Lower leg skin (tissue), 4 donors: Measurements from ENCODE around the gene SEMA3C. TPM values are rescaled to one million over a fixed set of nuclear protein-coding genes. Genes with fewer than 3 reads are reported as not detected.

Experiments
- DNase-seq, 2 donors: peaks; one replicate each; pipeline ENCODE4 v3.0.0-alpha.2; 2019; ENCODE audit warnings: low spot score in 2 of 2
- H3K4me3 ChIP-seq: fragments of 200-600 bp; sonication (generic); 2 replicates; pipeline ENCODE4 v1.5.1; 2017; ENCODE audit warnings: mild to moderate bottlenecking, low read depth; ENCODE audit not compliant: poor library complexity, severe bottlenecking
- POLR2A ChIP-seq, 2 donors: fragments of 450-650 bp; IDR thresholded peaks; one replicate each; pipeline ENCODE4 v1.6.1; 2016 to 2017; ENCODE audit warnings: antibody characterized with exemption in 2 of 2, mild to moderate bottlenecking in 1 of 2, moderate library complexity in 1 of 2
- WGBS, 2 donors: methylation state at CpG; one replicate each; pipeline ENCODE4 v1.1.5; 2018; 5-methylcytosine and 5-hydroxymethylcytosine counted together
- intact Hi-C: fragments of 100-400 bp; cut with DNase I; formaldehyde crosslinking; loops from one replicate; pipeline ENCODE4 v1.15.0; 2023; ENCODE audit warnings: low total_unique reads
- total RNA-seq, 4 donors: library from RNA; depleted of rRNA; stranded (reverse); fragments of >200 nt; gene quantifications; one replicate each; pipeline ENCODE4 v1.1.0, GENCODE V29; 2016
- TF ChIP-seq, protein P1 (sequence below), 3 donors: fragments of 450-650 bp; IDR thresholded peaks; one replicate each; pipeline ENCODE4 v1.5.1; 2016; ENCODE audit warnings: antibody characterized with exemption in 3 of 3, mild to moderate bottlenecking in 3 of 3, moderate library complexity in 2 of 3

Gene SEMA3C
- total RNA-seq, 4 donors from 2014 or later: 53.0 to 96.6 (median 70.7) TPM

DNA sequence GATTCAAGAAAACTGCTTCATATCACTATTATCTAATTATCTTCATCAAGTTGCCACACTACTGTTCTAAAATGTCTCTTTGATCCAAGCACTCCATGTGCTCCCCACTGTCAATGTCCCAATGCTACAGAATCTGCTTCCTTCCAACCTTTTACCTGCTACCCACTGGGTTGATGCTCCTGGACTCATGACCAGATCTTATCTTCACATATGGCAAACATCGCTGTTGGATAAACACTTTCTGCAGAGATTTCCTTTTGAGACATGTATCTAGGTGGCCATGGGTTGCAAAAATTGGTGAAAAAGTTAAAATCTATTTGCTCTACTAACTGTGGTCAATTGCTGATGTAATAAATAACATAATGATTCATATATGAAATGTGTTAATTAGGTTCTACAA is 24.5 kb upstream of the SEMA3C start:
- H3K4me3 ChIP-seq: no peak overlapping the region
- WGBS, 2 donors: 96 to 100% methylated on average over 1 of the region's 1 CpG
- intact Hi-C loops: no loop called here
- TF ChIP-seq POLR2A (IDR thresholded peaks at IDR 0.05): no peak
- TF ChIP-seq, protein P1, sequence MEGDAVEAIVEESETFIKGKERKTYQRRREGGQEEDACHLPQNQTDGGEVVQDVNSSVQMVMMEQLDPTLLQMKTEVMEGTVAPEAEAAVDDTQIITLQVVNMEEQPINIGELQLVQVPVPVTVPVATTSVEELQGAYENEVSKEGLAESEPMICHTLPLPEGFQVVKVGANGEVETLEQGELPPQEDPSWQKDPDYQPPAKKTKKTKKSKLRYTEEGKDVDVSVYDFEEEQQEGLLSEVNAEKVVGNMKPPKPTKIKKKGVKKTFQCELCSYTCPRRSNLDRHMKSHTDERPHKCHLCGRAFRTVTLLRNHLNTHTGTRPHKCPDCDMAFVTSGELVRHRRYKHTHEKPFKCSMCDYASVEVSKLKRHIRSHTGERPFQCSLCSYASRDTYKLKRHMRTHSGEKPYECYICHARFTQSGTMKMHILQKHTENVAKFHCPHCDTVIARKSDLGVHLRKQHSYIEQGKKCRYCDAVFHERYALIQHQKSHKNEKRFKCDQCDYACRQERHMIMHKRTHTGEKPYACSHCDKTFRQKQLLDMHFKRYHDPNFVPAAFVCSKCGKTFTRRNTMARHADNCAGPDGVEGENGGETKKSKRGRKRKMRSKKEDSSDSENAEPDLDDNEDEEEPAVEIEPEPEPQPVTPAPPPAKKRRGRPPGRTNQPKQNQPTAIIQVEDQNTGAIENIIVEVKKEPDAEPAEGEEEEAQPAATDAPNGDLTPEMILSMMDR (IDR thresholded peaks at IDR 0.05): no peak
- DNase-seq: no peak

DNA sequence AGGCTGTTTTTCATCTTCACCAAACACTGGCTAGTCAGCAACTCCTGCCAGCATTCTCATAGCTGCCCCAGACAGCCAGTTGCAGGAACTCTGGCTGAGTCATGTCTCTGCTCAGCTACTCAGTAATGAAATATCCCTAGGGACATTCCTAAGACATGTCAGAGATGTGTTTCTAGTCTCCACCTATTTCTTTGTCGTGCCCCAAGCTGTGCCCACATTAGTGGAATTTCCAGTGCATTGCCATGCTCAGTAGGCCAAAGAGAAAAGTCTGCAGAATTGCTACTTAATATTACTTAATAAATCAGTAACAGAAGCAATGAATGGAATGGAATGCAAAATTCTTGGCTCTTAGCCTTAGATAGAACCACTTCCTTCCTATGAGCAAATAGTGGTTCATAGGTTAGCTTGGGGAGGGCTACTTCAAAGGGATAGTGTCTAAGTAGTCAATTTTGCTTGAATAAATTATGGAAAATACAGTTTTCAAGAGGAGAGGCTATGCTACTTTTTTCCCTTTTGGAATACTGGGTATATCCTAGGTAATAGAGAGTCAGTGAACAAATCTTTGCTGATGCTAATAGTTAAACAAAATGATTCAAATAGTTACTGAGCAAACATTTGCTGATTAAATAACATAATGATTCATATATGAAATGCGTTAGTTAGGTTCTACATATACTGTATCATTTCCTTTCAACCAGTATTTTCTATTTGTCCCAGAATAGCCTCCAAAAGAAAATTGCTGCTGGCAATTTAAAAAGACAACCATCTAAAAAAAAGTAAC is 23.6 kb upstream of the SEMA3C start:
- no peak overlapping the region for H3K4me3 ChIP-seq
- DNase-seq: peak in 1 of 2 donors; percentile 60
- TF ChIP-seq POLR2A (IDR thresholded peaks at IDR 0.05): no peak
- TF ChIP-seq, protein P1 (IDR thresholded peaks at IDR 0.05): no peak
- intact Hi-C loops: no loop called here
- WGBS, 2 donors: 33 to 42% methylated on average over 2 of the region's 2 CpGs

DNA sequence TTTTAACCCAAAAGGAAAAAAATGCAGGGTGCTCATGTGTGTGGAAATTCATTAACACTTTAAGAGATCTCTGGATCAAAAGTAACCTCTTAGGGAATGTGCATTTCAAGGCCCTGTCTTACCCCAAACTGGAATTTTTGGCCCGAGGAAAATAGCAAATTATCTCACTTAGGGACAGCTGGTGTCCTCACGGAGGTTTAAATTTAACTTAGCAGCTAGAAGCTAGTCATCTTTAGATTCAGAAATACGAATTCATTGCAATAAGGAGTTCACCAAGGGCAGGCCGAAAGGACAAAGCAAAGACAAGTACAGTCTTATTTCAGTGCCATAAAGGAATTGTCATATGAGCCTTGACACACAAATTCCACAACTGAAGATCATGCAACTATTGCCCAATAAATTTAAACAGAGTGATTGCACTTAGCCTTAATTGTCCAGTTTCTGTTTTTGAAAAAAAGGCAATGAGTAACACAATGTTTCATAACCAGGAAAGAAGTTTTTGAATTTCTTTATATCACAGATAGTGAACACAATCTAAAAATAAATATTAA is 22.4 kb upstream of the SEMA3C start:
- H3K4me3 ChIP-seq: no peak overlapping the region
- no peak for TF ChIP-seq POLR2A (IDR thresholded peaks at IDR 0.05)
- TF ChIP-seq, protein P1 (IDR thresholded peaks at IDR 0.05): no peak
- DNase-seq: no peak
- intact Hi-C loops: no loop called here
- 45 to 51% methylated on average over 4 of the region's 4 CpGs for WGBS, 2 donors

DNA sequence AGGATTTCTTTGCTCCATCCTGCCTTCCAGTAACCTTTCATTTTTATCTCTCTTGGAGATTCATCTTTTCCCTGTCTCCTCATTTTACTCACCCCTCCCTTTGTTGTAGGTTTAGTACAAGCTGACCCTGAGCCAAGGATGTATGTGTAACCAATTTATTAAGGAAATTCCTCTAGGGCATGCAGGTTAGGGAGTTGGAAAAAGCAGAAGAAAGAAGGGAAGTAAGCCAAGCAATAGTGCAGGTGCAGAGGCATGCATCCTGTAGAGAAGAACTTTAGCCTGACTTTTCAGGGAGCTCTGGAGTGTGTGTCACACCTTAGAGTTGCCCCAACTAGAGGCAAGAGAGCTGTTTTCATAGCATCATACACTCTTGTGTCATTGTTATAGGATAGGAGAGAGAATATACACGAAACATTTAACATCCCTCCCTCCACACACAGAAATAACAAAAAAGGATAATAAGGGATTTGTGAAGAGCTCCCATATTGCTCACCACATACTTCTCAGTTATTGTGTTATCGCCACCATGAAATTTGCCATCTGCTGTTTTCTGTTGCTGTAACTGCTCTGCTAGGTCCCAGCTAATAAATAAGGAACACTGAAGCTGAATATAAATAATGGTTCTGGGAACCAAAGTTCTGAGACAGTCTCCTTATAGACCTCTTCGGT is 21.8 kb upstream of the SEMA3C start:
- no peak for DNase-seq
- TF ChIP-seq, protein P1 (IDR thresholded peaks at IDR 0.05): no peak
- no peak for TF ChIP-seq POLR2A (IDR thresholded peaks at IDR 0.05)
- H3K4me3 ChIP-seq: no peak overlapping the region
- WGBS, 2 donors: 73 to 74% methylated on average over 3 of the region's 3 CpGs
- intact Hi-C loops: no loop called here

DNA sequence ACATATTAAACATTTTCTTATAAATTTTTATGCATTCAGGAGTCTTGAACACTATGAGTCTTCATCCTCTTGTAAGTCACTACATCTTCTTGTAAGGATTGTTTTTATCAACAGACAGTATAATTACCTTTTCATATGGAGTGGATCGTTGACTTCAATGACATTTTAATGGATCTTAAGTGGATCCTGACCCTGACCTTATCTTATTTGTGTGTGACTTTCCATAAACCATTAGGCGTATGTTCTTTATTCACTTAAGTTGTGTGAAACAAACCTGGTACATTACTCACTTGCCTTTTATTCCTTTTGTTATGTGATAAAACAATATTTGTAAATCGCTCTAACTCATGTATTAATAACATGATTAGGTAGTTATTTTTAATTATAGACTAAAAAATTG is 18.5 kb upstream of the SEMA3C start:
- intact Hi-C loops: no loop called here

More for the DNA sequence above, 18.5 kb upstream of the SEMA3C start:
- H3K4me3 ChIP-seq: no peak overlapping the region
- WGBS, 2 donors: 81 to 86% methylated on average over 3 of the region's 3 CpGs
- no peak for DNase-seq
- TF ChIP-seq, protein P1 (IDR thresholded peaks at IDR 0.05): no peak
- TF ChIP-seq POLR2A (IDR thresholded peaks at IDR 0.05): no peak
